H1 (cell line): ENCODE measurements around the gene DISP3. TPM values are rescaled to one million over a fixed set of nuclear protein-coding genes. Genes with fewer than 3 reads are reported as not detected.

Experiments used
- CTCF ChIA-PET: fragments of 300-600 bp; sonication (Branson Sonifier 250); formaldehyde crosslinking; loops from one replicate; lab custom pipeline; 2021; ENCODE audit not compliant: partially characterized antibody; lab: Charles Lee
- POLR2A ChIA-PET: fragments of 300-600 bp; sonication (Branson Sonifier 250); formaldehyde crosslinking; loops from one replicate; lab custom pipeline; 2021; ENCODE audit warnings: inconsistent platforms; ENCODE audit not compliant: partially characterized antibody; lab: Charles Lee
- DNase-seq, 2 experiments: peaks; one replicate each; pipeline versions ENCODE4 v3.0.0 to v3.0.0-alpha.2; 2010 to 2022; ENCODE audit warnings: low spot score in 2 of 2, low read depth in 1 of 2, mixed read lengths in 1 of 2
- FAIRE-seq: peaks from 2 replicates; lab custom pipeline; 2011; peaks lifted over from hg19 to GRCh38; lab: Jason Lieb, UNC
- H2AFZ ChIP-seq: 2 replicates; pipeline ENCODE4 v1.8.1; 2012; ENCODE audit warnings: low read length, inconsistent platforms
- H2AK5ac ChIP-seq: 2 replicates; pipeline ENCODE4 v1.6.1; 2013; ENCODE audit warnings: low read depth, low read length
- H2BK120ac ChIP-seq: replicated peaks from 2 replicates; pipeline ENCODE3; 2013; ENCODE audit warnings: low read depth, low read length, inconsistent platforms
- H2BK12ac ChIP-seq: 2 replicates; pipeline ENCODE4 v1.6.1; 2013; ENCODE audit warnings: low read depth, low read length
- H2BK15ac ChIP-seq: 2 replicates; pipeline ENCODE4 v1.6.1; 2013; ENCODE audit warnings: low read length
- H2BK20ac ChIP-seq: 2 replicates; pipeline ENCODE4 v1.6.1; 2013; ENCODE audit warnings: low read length
- H2BK5ac ChIP-seq: 2 replicates; pipeline ENCODE4 v1.6.1; 2013; ENCODE audit warnings: low read depth, low read length
- H3K14ac ChIP-seq: 2 replicates; pipeline ENCODE4 v1.6.1; 2013; ENCODE audit warnings: inconsistent platforms; ENCODE audit not compliant: insufficient read length
- H3K18ac ChIP-seq: 2 replicates; pipeline ENCODE4 v1.6.1; 2013; ENCODE audit warnings: low read length; ENCODE audit errors: extremely low read depth
- H3K23ac ChIP-seq: 2 replicates; pipeline ENCODE4 v1.6.1; 2013; ENCODE audit warnings: inconsistent platforms; ENCODE audit not compliant: insufficient read length
- H3K23me2 ChIP-seq: 2 replicates; pipeline ENCODE4 v1.6.1; 2013; ENCODE audit warnings: low read depth, low read length
- H3K27ac ChIP-seq: 2 replicates; pipeline ENCODE4 v1.6.1; 2011; ENCODE audit warnings: low read depth, low read length, inconsistent platforms
- H3K27me3 ChIP-seq, 4 experiments: replicated peaks in 1 of 4; 1 replicate in 1 of 4; 2 replicates in 3 of 4; pipeline versions ENCODE4 v1.6.1 to v1.8.1; 2011 to 2013; ENCODE audit warnings: low read length in 3 of 4, mild to moderate bottlenecking in 3 of 4, inconsistent platforms in 2 of 4, mixed read lengths in 2 of 4, moderate library complexity in 1 of 4; ENCODE audit not compliant: control insufficient read depth in 3 of 4, insufficient read depth in 3 of 4; ENCODE audit errors: extremely low read depth in 1 of 4
- H3K36me3 ChIP-seq, 4 experiments: 2 replicates each; pipeline versions ENCODE4 v1.6.1 to v1.8.1; 2011 to 2013; ENCODE audit warnings: mild to moderate bottlenecking in 4 of 4, low read length in 3 of 4, moderate library complexity in 2 of 4, control low read depth in 1 of 4, inconsistent platforms in 1 of 4; ENCODE audit not compliant: insufficient read depth in 4 of 4, control insufficient read depth in 2 of 4
- H3K4ac ChIP-seq: replicated peaks from 2 replicates; pipeline ENCODE3; 2013; ENCODE audit warnings: low read length, low read depth, mixed read lengths, inconsistent platforms; ENCODE audit not compliant: insufficient read length
- H3K4me1 ChIP-seq, 4 experiments: replicated peaks in 1 of 4; 1 replicate in 1 of 4; 2 replicates in 3 of 4; pipeline versions ENCODE4 v1.6.1 to v1.8.1; 2011 to 2013; ENCODE audit warnings: low read length in 3 of 4, inconsistent platforms in 2 of 4, mixed read lengths in 1 of 4; ENCODE audit not compliant: insufficient read depth in 4 of 4, control insufficient read depth in 3 of 4
- H3K4me2 ChIP-seq, 2 experiments: 2 replicates each; pipeline versions ENCODE4 v1.6.1 to v1.8.1; 2011 to 2013; ENCODE audit warnings: low read depth in 2 of 2, low read length in 2 of 2, control low read depth in 1 of 2, inconsistent platforms in 1 of 2, mild to moderate bottlenecking in 1 of 2; ENCODE audit not compliant: insufficient read depth in 1 of 2
- H3K4me3 ChIP-seq, 4 experiments: fragments of 200-600, 300-600 bp in 1 of 4; sonication (generic), shearing (Covaris generic), sonication (Bioruptor Twin) in 1 of 4; 2 replicates each; pipeline versions ENCODE4 v1.5.1 to v1.8.1; 2011 to 2016; ENCODE audit warnings: low read length in 4 of 4, low read depth in 3 of 4, control low read depth in 2 of 4, inconsistent platforms in 2 of 4, mild to moderate bottlenecking in 2 of 4, mixed read lengths in 1 of 4, moderate library complexity in 1 of 4; ENCODE audit not compliant: insufficient read depth in 2 of 4; ENCODE audit errors: extremely low read depth in 1 of 4
- H3K56ac ChIP-seq: replicated peaks from 2 replicates; pipeline ENCODE3; 2013; ENCODE audit warnings: low read depth, mild to moderate bottlenecking, mixed read lengths, low read length, inconsistent platforms; ENCODE audit not compliant: insufficient read length
- H3K79me1 ChIP-seq: 2 replicates; pipeline ENCODE4 v1.6.1; 2013; ENCODE audit warnings: low read depth, low read length, control low read depth
- H3K79me2 ChIP-seq, 2 experiments: 2 replicates each; pipeline versions ENCODE4 v1.6.1 to v1.8.1; 2012 to 2013; ENCODE audit warnings: low read length in 2 of 2, mild to moderate bottlenecking in 2 of 2, inconsistent platforms in 1 of 2; ENCODE audit not compliant: insufficient read depth in 2 of 2, control insufficient read depth in 1 of 2
- H3K9ac ChIP-seq, 4 experiments: replicated peaks in 1 of 4; 1 replicate in 1 of 4; 2 replicates in 3 of 4; pipeline versions ENCODE4 v1.6.1 to v1.8.1; 2011 to 2013; ENCODE audit warnings: low read depth in 3 of 4, low read length in 3 of 4, control low read depth in 2 of 4, mild to moderate bottlenecking in 2 of 4, moderate library complexity in 2 of 4, inconsistent platforms in 1 of 4; ENCODE audit errors: extremely low read depth in 1 of 4
- H3K9me3 ChIP-seq, 2 experiments: 2 replicates each; pipeline versions ENCODE4 v1.6.1 to v1.8.1; 2012 to 2013; ENCODE audit warnings: mild to moderate bottlenecking in 2 of 2, moderate library complexity in 2 of 2, control low read depth in 1 of 2, inconsistent platforms in 1 of 2, low read depth in 1 of 2, low read length in 1 of 2, mixed read lengths in 1 of 2; ENCODE audit not compliant: insufficient read depth in 2 of 2
- H4K20me1 ChIP-seq, 2 experiments: replicated peaks in 1 of 2; 2 replicates each; pipeline versions ENCODE3 to v1.8.1; 2011 to 2013; ENCODE audit warnings: inconsistent platforms in 2 of 2, low read length in 2 of 2, mild to moderate bottlenecking in 1 of 2; ENCODE audit not compliant: insufficient read depth in 2 of 2, control insufficient read depth in 1 of 2
- H4K5ac ChIP-seq: 2 replicates; pipeline ENCODE4 v1.6.1; 2013; ENCODE audit warnings: low read length, low read depth, mixed read lengths, inconsistent platforms; ENCODE audit not compliant: insufficient read length
- H4K8ac ChIP-seq: 2 replicates; pipeline ENCODE4 v1.8.0; 2013; ENCODE audit warnings: mild to moderate bottlenecking, moderate library complexity, low read length, inconsistent platforms; ENCODE audit not compliant: insufficient read depth; ENCODE audit errors: extremely low read depth
- H4K91ac ChIP-seq: replicated peaks from 2 replicates; pipeline ENCODE3; 2013; ENCODE audit warnings: low read length, mixed read lengths, inconsistent platforms; ENCODE audit not compliant: insufficient read length
- EP300 ChIP-seq, 2 experiments: IDR thresholded peaks; 1 replicate in 1 of 2; 2 replicates in 1 of 2; pipeline ENCODE4 v1.6.1; 2011 to 2012; ENCODE audit warnings: low read depth in 2 of 2, low read length in 2 of 2, mild to moderate bottlenecking in 2 of 2, borderline replicate concordance in 1 of 2, inconsistent platforms in 1 of 2, moderate library complexity in 1 of 2
- EZH2 ChIP-seq: fragments of 200-600 bp; sonication (generic); IDR thresholded peaks from 2 replicates; pipeline ENCODE4 v1.7.1; 2012; ENCODE audit warnings: low read depth, mild to moderate bottlenecking, moderate library complexity, low read length, inconsistent platforms; ENCODE audit not compliant: severe bottlenecking
- PHF8 ChIP-seq: fragments of 200-600 bp; sonication (generic); conservative IDR thresholded peaks from 2 replicates; pipeline ENCODE4 v1.7.1; 2012; ENCODE audit warnings: low read depth, mild to moderate bottlenecking, inconsistent platforms, low read length, moderate library complexity
- RAD21 ChIP-seq, 2 experiments: IDR thresholded peaks in 1 of 2; conservative IDR thresholded peaks in 1 of 2; 2 replicates each; pipeline ENCODE4 v1.6.1; 2011; ENCODE audit warnings: low read depth in 2 of 2, low read length in 2 of 2, improper control_type of control experiment in 1 of 2, inconsistent platforms in 1 of 2, mild to moderate bottlenecking in 1 of 2, moderate library complexity in 1 of 2
- SIRT6 ChIP-seq: IDR thresholded peaks from one replicate; pipeline ENCODE4 v1.7.1; 2012; ENCODE audit warnings: low read length, inconsistent platforms
- TAF1 ChIP-seq: IDR thresholded peaks from 2 replicates; pipeline ENCODE4 v1.6.1; 2011; ENCODE audit warnings: mild to moderate bottlenecking, low read depth, low read length
- WGBS, 2 experiments: shearing (Covaris generic) in 1 of 2; methylation state at CpG; one replicate each; pipeline versions ENCODE4 v1.1.6 to v1.1.7; 2013 to 2015; ENCODE audit warnings: low lambda C conversion rate in 2 of 2, mixed read lengths in 2 of 2, inconsistent platforms in 1 of 2, low coverage in 1 of 2, missing lambda C conversion rate in 1 of 2; ENCODE audit not compliant: insufficient replicate concordance in 2 of 2, insufficient coverage in 1 of 2, insufficient read length in 1 of 2; ENCODE audit errors: extremely low coverage in 1 of 2, missing lambda C conversion rate in 1 of 2; 5-methylcytosine and 5-hydroxymethylcytosine counted together
- polyA plus RNA-seq, 7 experiments: library from polyadenylated mRNA; depleted of rRNA in 3 of 7; stranded (reverse) in 5 of 7; unstranded in 2 of 7; fragments of >200 nt in 5 of 7; fragments of 200-250 nt in 2 of 7; gene quantifications; 1 replicate in 5 of 7; 2 replicates in 1 of 7; 4 replicates in 1 of 7; pipeline versions ENCODE4 v1.2.1 to v1.2.3, GENCODE V29; 2011 to 2013; ENCODE audit warnings: missing spikeins in 2 of 7, mixed read lengths in 2 of 7
- total RNA-seq: library from RNA; stranded (reverse); fragmentation: NEBNext Ultra II Directional; extraction: Animal tissue kit (Norgen Biotek cat#: 25700); gene quantifications from 2 replicates; pipeline ENCODE4 v1.2.1, GENCODE V29; 2021
- TF ChIP-seq, protein P1 (sequence below): IDR thresholded peaks from 2 replicates; pipeline ENCODE4 v1.6.1; 2012; ENCODE audit warnings: inconsistent platforms
- TF ChIP-seq, protein P2 (sequence below), 3 experiments: IDR thresholded peaks; 1 replicate in 2 of 3; 2 replicates in 1 of 3; pipeline versions ENCODE4 v1.5.1 to v1.6.1; 2011; ENCODE audit warnings: low read length in 3 of 3, mild to moderate bottlenecking in 3 of 3, inconsistent platforms in 2 of 3, low read depth in 1 of 3, moderate library complexity in 1 of 3; ENCODE audit not compliant: insufficient read depth in 1 of 3; ENCODE audit errors: control extremely low read depth in 1 of 3

DISP3 gene
- total and polyA plus RNA-seq, 2 of the 8 experiments (the other 6 are each of a cell fraction or from before 2014, with no cell fraction given) = 3.4 to 4.6 TPM

DNA sequence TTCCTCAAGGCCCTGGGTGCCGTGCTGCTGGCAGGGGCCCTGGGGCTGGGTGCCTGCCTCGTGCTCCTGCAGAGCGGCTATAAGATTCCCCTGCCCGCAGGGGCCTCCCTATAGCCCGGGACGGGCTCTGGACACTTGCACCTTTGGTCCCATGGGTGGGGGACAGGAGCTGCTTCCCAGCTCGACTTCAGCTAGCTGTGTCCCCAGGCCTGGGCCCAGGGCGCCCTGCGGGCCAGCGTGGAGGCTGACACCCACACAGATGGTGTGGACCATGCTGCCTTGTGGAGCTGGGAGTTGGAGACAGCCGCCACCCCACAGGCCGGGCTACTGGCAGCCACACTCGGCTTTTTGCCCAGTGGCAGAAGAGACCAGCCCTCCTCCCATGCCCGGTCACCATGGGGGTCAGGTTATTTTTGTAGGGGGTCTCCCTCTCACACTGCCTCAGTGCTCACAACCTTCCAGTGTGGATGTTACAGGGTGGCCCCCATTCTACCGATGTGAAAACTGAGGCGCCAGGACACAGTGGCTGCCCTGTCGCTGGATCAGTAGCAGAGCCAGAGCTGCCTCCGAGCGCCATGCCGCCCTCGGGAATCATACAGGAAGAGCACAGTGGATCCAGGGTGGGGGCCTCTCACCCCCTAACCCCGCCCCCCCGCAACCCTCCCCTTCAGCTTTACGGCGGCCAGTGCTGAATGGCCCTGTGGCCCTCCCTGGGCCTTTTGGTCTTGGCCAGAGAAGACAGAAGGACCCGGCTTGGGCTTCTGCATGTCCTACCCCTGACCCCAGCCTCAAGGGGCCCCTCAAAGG, 57.8 kb downstream of the DISP3 start:
- Histone ChIP-seq H2AK5ac (no peak overlapping the region), H3K27ac (no peak overlapping the region)
- TF ChIP-seq PHF8 = no peak
- TF ChIP-seq, protein P1, sequence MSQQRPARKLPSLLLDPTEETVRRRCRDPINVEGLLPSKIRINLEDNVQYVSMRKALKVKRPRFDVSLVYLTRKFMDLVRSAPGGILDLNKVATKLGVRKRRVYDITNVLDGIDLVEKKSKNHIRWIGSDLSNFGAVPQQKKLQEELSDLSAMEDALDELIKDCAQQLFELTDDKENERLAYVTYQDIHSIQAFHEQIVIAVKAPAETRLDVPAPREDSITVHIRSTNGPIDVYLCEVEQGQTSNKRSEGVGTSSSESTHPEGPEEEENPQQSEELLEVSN = no peak
- TF ChIP-seq SIRT6 = no peak
- TF ChIP-seq, protein P2, sequence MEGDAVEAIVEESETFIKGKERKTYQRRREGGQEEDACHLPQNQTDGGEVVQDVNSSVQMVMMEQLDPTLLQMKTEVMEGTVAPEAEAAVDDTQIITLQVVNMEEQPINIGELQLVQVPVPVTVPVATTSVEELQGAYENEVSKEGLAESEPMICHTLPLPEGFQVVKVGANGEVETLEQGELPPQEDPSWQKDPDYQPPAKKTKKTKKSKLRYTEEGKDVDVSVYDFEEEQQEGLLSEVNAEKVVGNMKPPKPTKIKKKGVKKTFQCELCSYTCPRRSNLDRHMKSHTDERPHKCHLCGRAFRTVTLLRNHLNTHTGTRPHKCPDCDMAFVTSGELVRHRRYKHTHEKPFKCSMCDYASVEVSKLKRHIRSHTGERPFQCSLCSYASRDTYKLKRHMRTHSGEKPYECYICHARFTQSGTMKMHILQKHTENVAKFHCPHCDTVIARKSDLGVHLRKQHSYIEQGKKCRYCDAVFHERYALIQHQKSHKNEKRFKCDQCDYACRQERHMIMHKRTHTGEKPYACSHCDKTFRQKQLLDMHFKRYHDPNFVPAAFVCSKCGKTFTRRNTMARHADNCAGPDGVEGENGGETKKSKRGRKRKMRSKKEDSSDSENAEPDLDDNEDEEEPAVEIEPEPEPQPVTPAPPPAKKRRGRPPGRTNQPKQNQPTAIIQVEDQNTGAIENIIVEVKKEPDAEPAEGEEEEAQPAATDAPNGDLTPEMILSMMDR (IDR thresholded peaks at IDR 0.05; ENCODE audit: control extremely low read depth in 1 of 3, insufficient read depth in 1 of 3, low read depth in 1 of 3, low read length in 3 of 3) = no peak
- TF ChIP-seq EP300 (IDR thresholded peaks at IDR 0.05; ENCODE audit: borderline replicate concordance in 1 of 2, low read depth in 2 of 2, low read length in 2 of 2) = no peak
- TF ChIP-seq TAF1 = no peak
- TF ChIP-seq EZH2 = no peak
- TF ChIP-seq RAD21 (IDR thresholded peaks at IDR 0.05 in 1 of 2, conservative IDR thresholded peaks at IDR 0.05 in 1 of 2; ENCODE audit: low read depth in 2 of 2, low read length in 2 of 2) = no peak

More for the DNA sequence above, 57.8 kb downstream of the DISP3 start:
- DNase-seq = no peak
- H2BK20ac ChIP-seq = no peak overlapping the region
- no peak for FAIRE-seq
- POLR2A ChIA-PET = no interaction called here
- no peak overlapping the region for H3K14ac ChIP-seq
- H4K20me1 ChIP-seq = no peaks in the 10 kb centered on the region
- no peaks in the 10 kb centered on the region for H3K36me3 ChIP-seq
- no peaks in the 10 kb centered on the region for H3K79me1 ChIP-seq
- WGBS, 2 experiments = 93% methylated on average over 25 of the region's 26 CpGs; no CpG with 5 or more reads in 1 of the 2 experiments
- H3K79me2 ChIP-seq = no peaks in the 10 kb centered on the region
- H3K18ac ChIP-seq = no peak overlapping the region
- H3K9ac ChIP-seq = no peak overlapping the region
- no peak overlapping the region for H3K4ac ChIP-seq
- H3K27me3 ChIP-seq = no peaks in the 10 kb centered on the region; a peak in 2 of 7 replicates
- H2AFZ ChIP-seq = no peak overlapping the region
- CTCF ChIA-PET = interaction anchor here (0.7 to 1.2 kb wide), 9 partner anchors 9 to 296 kb away, joined by 3 to 5 read pairs (median 3); no protein-coding TSS in a partner anchor
- H2BK120ac ChIP-seq = no peak overlapping the region
- H3K4me1 ChIP-seq = peaks cover 0 to 3% (median 0%) of the 10 kb centered on the region in 4 experiments; a peak in 4 of 7 replicates
- no peak overlapping the region; the same call in 1 of the 2 replicates for H2BK5ac ChIP-seq
- H3K9me3 ChIP-seq = no peaks in the 10 kb centered on the region
- H3K4me2 ChIP-seq = no peak overlapping the region
- H2BK15ac ChIP-seq = no peak overlapping the region
- H4K8ac ChIP-seq = no peak overlapping the region
- no peak overlapping the region for H3K23ac ChIP-seq
- no peak overlapping the region for H3K4me3 ChIP-seq
- no peak overlapping the region for H3K56ac ChIP-seq
- no peak overlapping the region for H2BK12ac ChIP-seq
- H4K5ac ChIP-seq = no peak overlapping the region
- H4K91ac ChIP-seq = no peak overlapping the region
- no peaks in the 10 kb centered on the region for H3K23me2 ChIP-seq
